Pancreas (tissue), 10 donors: ENCODE measurements around the gene MGAT3. TPM values are rescaled to one million over a fixed set of nuclear protein-coding genes. Genes with fewer than 3 reads are reported as not detected.

Source experiments
- ATAC-seq, 4 donors: fragments of 200-7000 bp; cut with Tn5 transposase; one replicate each; pipeline versions ENCODE4 v1.8.0 to v1.9.1; 2020; ENCODE audit warnings: mild to moderate bottlenecking in 4 of 4, moderate library complexity in 4 of 4
- DNase-seq, 6 donors: peaks; one replicate each; pipeline ENCODE4 v3.0.0-alpha.2; 2020
- FAIRE-seq: peaks from 2 replicates; lab custom pipeline; 2012; peaks lifted over from hg19 to GRCh38; lab: Jason Lieb, UNC
- H3K27ac ChIP-seq, 4 donors: fragments of 200-600 bp; sonication (generic); 1 replicate in 3 of 4; 2 replicates in 1 of 4; pipeline versions ENCODE4 v1.5.0 to v1.8.0; 2020
- H3K27me3 ChIP-seq, 4 donors: fragments of 200-600 bp; one replicate each; pipeline ENCODE4 v1.8.0; 2021
- H3K36me3 ChIP-seq, 3 donors: fragments of 200-600 bp; sonication (generic) in 1 of 3; one replicate each; pipeline versions ENCODE4 v1.5.0 to v1.8.0; 2020 to 2021
- H3K4me1 ChIP-seq, 3 donors: fragments of 200-600 bp; one replicate each; pipeline ENCODE4 v1.8.0; 2021
- H3K4me3 ChIP-seq, 4 donors: fragments of 200-600 bp; sonication (generic) in 2 of 4; one replicate each; pipeline versions ENCODE4 v1.5.0 to v1.8.0; 2020 to 2021
- H3K9me3 ChIP-seq, 4 donors: fragments of 200-600 bp; one replicate each; pipeline ENCODE4 v1.8.0; 2021
- CTCF ChIP-seq, 4 donors: fragments of 200-600 bp; sonication (generic) in 3 of 4; IDR thresholded peaks; one replicate each; pipeline versions ENCODE4 v1.5.0 to v1.8.0; 2021; ENCODE audit warnings: antibody characterized with exemption in 4 of 4
- WGBS, 2 donors: extraction: QIAGEN DNeasy Blood & Tissue Kit; methylation state at CpG; one replicate each; pipeline ENCODE4 v1.1.7; 2013; 5-methylcytosine and 5-hydroxymethylcytosine counted together
- intact Hi-C, 3 donors: fragments of 100-400 bp; cut with DNase I; formaldehyde crosslinking; loops; one replicate each; pipeline versions ENCODE4 v1.11.1 to v1.14.2; 2022
- polyA plus RNA-seq, 2 donors: library from polyadenylated mRNA; stranded (reverse); fragments of 200-250 nt; gene quantifications; one replicate each; pipeline ENCODE4 v1.2.3, GENCODE V29; 2013
- total RNA-seq, 6 donors: library from RNA; stranded (reverse); fragmentation: NEBNext Ultra II Directional in 4 of 6; extraction: Animal tissue kit (Norgen Biotek cat#: 25700) in 4 of 6; gene quantifications; one replicate each; pipeline versions ENCODE4 v1.2.1 to v1.2.4, GENCODE V29; 2021 to 2023
- donor health status: healthy with polysubstance abuse.
- donor health status: DM: no; HTN: no; CAD: no; lungs with moderate emphysema.
- donor health status: DM: no; HTN: no; CAD: no.
- donor health status: control.
- donor health status: control.
- donor health status: Bipolar disorder and iron deficiency.
- donor health status: DM: yes; HTN: yes; CAD: no.
- donor health status: DM: no; HTN: no; CAD: no.
- donor health status: DM: no; HTN: no; CAD: no.
- donor health status: DM: yes; HTN: yes; CAD: no.

MGAT3 gene
- total and polyA plus RNA-seq, 8 donors = 1.5 to 4.2 (median 2.2) TPM

DNA sequence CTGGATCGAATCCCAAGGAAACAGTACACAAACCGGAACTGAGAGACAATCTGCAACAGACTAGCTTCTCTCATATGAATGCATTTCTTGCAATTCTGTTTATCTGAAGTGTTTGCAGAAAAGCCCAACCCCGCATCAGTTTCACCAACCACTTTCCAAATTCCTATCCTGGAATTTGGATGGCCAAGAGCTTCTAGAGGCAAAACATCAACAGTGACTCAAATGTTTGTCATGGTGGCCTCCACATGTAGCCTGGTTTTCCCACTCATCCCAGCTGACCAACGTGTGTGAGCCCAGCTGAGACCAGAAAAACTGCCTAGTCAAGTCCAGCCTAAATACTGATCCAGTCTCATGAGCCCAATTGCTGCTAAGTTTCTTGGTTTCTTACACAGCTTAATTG is 36.9 kb downstream of the MGAT3 start:
- DNase-seq = peak in 1 of 6 donors; percentile 2

DNA sequence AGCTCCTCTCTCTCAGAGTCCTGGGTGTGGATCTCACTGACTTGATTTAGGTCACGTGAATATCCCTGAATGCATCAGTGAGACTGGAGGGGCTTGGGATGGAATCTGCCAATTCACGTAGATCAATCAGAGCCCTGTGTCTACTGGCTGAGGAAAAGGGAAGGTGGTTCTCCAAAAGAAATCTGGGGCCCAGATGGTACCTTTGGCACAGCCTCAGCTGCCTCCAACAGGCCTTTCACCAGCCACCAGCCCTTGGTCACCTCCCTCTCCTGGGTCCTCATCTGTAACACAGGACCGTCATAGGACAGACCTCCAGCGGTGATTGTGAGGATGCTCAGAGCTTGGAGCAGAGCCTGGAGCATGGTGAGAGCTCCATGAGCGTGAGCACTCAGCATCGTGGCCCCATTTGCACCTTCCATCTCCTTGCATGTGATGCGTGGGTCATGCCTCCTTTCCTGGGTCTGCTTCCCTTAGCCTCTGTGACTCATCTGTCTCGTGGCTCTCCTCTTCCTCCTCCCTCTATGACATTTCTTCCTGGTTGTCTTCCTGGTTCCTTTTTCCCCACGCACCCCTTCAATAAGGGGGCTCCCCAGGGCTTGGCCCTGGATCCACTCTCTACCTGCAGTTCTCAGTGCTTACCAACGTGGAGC is 37.8 kb downstream of the MGAT3 start:
- Histone ChIP-seq H3K36me3 (no peaks in the 10 kb centered on the region), H3K9me3 (no peaks in the 10 kb centered on the region), H3K27me3 (no peaks in the 10 kb centered on the region), H3K4me3 (no peak overlapping the region), H3K27ac (no peak overlapping the region), H3K4me1 (no peaks in the 10 kb centered on the region)
- WGBS, 2 donors = 75 to 78% methylated on average over 10 of the region's 10 CpGs
- ATAC-seq = no peak
- TF ChIP-seq CTCF (IDR thresholded peaks at IDR 0.05) = no peak
- no peak for FAIRE-seq
- intact Hi-C loops = loop anchor here in 1 of 3 donors (5.0 kb wide), 1 partner anchor 33 kb away; no protein-coding TSS in a partner anchor
- DNase-seq = peak in 1 of 6 donors; percentile 19

More for the DNA sequence above, 36.9 kb downstream of the MGAT3 start:
- Histone ChIP-seq H3K4me1 (no peaks in the 10 kb centered on the region), H3K4me3 (no peak overlapping the region), H3K9me3 (no peaks in the 10 kb centered on the region), H3K27me3 (no peaks in the 10 kb centered on the region), H3K36me3 (no peaks in the 10 kb centered on the region), H3K27ac (no peak overlapping the region)
- intact Hi-C loops = loop anchor here in 1 of 3 donors (5.0 kb wide), 1 partner anchor 34 kb away; no protein-coding TSS in a partner anchor
- TF ChIP-seq CTCF (IDR thresholded peaks at IDR 0.05) = no peak
- FAIRE-seq = no peak
- no peak for ATAC-seq
- 39 to 51% methylated on average over 4 of the region's 4 CpGs for WGBS, 2 donors

DNA sequence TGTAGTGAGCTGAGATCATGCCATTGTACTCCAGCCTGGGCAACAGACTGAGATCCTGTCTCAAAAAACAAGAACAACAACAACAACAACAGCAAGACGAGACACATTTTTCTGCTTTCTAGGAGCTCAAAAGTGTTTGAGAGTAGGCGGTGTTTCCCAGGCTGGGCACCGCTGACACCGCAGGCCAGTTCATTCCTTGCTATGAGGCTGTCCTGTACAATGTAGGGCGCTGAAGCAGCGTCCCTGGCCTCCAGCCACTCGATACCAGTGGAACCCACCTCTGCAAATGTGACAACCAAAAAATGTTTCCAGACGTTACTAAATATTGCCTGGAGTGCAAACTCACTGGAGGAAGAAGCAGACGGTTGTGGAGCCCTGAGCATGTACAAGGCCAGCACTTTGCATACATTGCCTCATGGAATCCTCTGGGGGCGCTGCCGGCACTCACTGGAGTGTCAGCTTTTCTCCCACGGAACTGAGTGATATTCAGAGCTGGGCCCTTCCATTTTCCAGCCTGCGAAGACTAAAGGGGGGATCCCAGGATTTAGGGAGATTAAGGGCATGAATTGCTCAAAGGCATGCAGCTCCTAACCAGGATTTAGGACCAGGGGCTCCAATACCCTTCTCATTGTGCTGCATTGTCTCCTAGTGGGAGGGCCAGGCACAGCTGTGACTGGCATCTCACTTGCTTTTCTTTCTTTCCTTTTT is 39.5 kb downstream of the MGAT3 start:
- H3K36me3 ChIP-seq = no peaks in the 10 kb centered on the region
- DNase-seq (peak; percentile 71 to 91 (median 76)), FAIRE-seq (no peak), ATAC-seq (peak; percentile 66 to 86 (median 84))
- peaks cover 0 to 8% (median 0%) of the 10 kb centered on the region in 3 donors for H3K4me1 ChIP-seq
- H3K27me3 ChIP-seq = no peaks in the 10 kb centered on the region
- H3K4me3 ChIP-seq = no peak overlapping the region
- peak; percentile 66 to 80 (median 74) for TF ChIP-seq CTCF (IDR thresholded peaks at IDR 0.05)
- peak overlapping the region in 3 of 4 donors; percentile 12 to 55 (median 29) for H3K27ac ChIP-seq
- intact Hi-C loops = no loop called here
- H3K9me3 ChIP-seq = no peaks in the 10 kb centered on the region
- WGBS, 2 donors = 32 to 36% methylated on average over 13 of the region's 13 CpGs

- H3K27ac ChIP-seq = no peak overlapping the region
- H3K27me3 ChIP-seq = no peaks in the 10 kb centered on the region
- TF ChIP-seq CTCF (IDR thresholded peaks at IDR 0.05) = no peak
- H3K4me1 ChIP-seq = peaks cover 0 to 10% (median 0%) of the 10 kb centered on the region in 3 donors
- H3K36me3 ChIP-seq = no peaks in the 10 kb centered on the region
- no peak for ATAC-seq
- WGBS, 2 donors = 84 to 86% methylated on average over 8 of the region's 8 CpGs
- FAIRE-seq = no peak
- H3K4me3 ChIP-seq = no peak overlapping the region
- peak in 1 of 6 donors; percentile 1 for DNase-seq
- intact Hi-C loops = no loop called here
- H3K9me3 ChIP-seq = no peaks in the 10 kb centered on the region
Measured at GRCh38 chr22:39497429-39497828, 40.6 kb downstream of the MGAT3 start.
